GM18870 (cell line): ENCODE data around the gene CRACDL.
"Not testable (repeated sequence)": the region's sequence is repeated elsewhere in the genome, so short reads cannot be mapped to it uniquely, and the experiment has no call there.

Experiments
- ATAC-seq: cut with Tn5 transposase; IDR thresholded peaks from one replicate; pipeline ENCODE4 v1.9.1; 2021; ENCODE audit warnings: moderate library complexity; ENCODE audit not compliant: unreplicated experiment

Gene CRACDL

DNA sequence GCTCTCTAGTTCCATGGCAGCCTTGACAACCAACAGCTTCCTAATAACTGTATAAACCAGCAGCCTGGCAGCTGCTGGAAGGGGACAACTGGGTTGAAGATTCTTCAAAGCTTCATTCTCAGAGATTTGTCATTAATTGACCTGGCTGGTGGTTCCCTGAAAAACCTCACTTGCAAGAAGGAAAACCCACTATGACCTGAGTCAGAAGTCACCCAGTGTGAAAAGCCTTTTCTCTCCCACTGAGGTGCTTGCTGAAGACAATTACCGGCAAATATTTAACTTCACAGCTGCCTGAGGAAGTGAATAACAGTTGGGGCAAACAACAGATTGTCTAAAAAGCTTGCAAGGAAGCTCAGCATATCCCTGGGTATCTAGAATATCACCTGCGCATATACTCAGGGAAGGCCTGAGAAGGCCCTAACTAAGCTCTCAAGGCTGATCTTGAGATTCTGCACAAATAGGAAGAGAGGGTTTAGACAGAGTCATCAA lies 49.9 kb downstream of the CRACDL start:
- ATAC-seq: no peak

GRCh38 chr2:98884658-98885057 lies 51.4 kb downstream of the CRACDL start:
- no peak for ATAC-seq

DNA sequence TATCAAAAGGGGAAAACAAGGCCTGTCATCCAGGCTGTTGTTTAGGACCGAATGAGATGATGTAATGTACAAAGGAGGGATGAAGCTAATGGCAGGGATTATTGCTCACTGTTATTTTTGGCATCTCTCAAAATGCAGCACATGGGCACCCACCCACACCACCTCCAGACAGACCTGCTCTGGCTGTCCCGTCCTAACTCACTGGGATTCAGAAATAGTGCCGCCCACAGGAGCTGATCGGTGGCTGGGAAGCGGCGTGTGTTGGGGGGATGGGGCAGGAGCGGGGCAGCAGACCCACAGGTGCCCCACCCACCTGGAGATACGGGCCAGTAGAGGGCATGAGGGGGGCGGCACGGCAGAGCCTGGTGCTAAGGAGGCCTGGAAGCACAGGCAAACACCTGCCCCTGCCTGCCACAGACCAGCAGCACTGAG lies 52.2 kb downstream of the CRACDL start:
- no peak for ATAC-seq

DNA sequence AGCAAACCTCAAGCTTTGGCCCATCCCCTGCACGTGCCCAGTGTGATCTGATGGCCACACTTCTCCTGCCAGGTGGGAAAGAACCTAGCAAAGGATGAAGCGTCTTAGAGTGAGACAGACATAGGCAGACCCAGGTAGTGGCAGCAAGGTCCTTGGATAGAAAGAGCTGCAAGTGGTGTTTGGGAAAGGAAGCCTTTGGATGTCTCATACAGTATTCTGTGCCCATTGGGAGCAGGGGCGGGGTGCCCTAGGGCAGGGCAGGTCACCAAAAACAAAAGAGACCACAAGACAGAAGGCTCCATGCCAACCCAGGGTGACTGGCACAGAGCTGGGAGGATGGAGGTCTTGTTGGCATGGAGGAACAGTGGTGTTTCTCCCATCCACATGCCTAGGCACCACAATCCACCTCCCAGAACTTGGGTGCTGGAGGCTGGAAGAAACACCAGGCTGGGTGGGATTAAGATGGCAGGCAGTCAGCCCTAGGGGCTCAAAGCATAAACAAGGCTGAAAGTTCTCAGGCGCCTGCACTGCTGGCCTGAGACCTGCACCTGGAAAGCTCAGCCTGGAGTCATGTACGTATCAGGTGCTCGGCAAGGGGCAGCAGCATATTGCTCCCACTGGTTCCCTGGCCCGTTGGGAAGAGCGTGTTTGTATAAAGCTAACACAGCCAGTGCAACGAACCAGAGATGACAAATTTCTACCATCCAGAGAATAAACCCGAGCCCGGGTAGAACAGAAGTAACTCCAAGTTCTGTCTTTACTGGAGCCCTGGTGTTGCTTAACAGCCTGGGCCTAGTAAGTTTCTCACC lies 52.9 kb downstream of the CRACDL start:
- ATAC-seq: no peak

GRCh38 chr2:98882368-98882767 lies 53.7 kb downstream of the CRACDL start:
- ATAC-seq: no peak

- no peak for ATAC-seq
These were observed 54.8 kb downstream of the CRACDL start for GRCh38 chr2:98881153-98881650.

GRCh38 chr2:98880266-98881152 lies 55.5 kb downstream of the CRACDL start:
- ATAC-seq: no peak

- ATAC-seq: not testable (repeated sequence)
These were observed 58.4 kb downstream of the CRACDL start for GRCh38 chr2:98877658-98878057.

GRCh38 chr2:98876741-98877140 lies 59.3 kb downstream of the CRACDL start:
- no peak for ATAC-seq

DNA sequence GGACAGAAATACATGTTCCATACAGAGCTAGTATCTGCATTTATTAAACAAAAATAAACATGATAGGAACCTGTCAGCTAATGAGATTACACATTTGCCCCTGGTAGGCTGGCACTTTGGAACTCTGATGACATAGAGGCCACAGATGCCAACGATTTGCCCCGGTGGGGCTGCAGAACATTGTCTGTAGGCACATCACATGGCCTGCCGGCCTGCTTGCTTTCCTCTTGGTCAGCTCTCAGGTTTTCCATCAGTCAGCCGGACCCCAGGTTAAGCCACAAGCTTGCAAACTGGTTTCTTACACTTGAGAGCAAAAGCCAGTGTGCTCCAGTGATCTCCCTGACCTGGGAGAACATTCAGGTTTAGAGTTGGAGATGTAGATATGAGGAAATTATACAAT lies 60.3 kb downstream of the CRACDL start:
- ATAC-seq: no peak

GRCh38 chr2:98875081-98875728 lies 60.8 kb downstream of the CRACDL start:
- ATAC-seq: no peak

DNA sequence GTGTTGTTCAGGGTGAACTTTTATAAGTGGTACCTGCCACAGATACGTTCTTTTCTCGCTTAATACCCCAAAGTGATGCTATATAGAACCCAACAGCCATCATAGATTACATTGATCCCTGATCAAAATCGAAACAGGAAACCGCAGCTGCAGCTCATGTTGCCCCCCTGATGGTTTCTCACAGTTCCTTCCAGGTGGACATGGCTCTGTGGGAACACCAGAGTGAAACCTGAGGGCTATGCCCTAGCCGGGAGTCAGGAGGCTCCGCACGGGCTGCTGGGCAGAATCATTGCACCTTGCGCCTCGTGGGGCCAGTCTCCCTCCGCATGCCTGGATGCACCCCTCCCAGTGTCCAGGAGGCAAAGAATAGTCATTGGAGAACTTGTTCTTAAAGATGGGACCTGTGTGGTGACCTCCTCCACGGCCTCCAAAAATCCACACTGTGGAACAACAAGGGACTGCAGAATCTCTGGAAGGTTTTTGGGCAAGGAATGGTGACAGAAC lies 61.8 kb downstream of the CRACDL start:
- no peak for ATAC-seq

GRCh38 chr2:98872526-98872925 lies 63.5 kb downstream of the CRACDL start:
- no peak for ATAC-seq

DNA sequence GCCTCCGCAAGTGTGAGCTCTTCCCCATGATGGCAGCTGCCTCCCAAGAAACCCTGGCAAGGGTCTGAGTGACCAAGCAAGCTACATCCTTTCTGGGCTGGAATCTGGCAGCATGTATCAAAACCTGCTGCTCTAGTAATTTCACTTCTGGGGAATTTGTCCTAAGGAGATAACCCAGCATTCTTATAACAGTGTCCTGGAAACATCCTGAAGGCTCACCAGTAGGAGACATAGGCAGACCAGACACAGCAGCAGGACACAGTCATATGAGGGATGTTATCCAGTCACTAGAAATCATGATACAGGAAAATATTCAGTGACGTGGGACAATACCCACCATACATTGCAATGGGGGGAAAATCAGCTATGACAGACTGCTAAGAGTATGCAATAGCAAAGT lies 64.5 kb downstream of the CRACDL start:
- no peak for ATAC-seq

DNA sequence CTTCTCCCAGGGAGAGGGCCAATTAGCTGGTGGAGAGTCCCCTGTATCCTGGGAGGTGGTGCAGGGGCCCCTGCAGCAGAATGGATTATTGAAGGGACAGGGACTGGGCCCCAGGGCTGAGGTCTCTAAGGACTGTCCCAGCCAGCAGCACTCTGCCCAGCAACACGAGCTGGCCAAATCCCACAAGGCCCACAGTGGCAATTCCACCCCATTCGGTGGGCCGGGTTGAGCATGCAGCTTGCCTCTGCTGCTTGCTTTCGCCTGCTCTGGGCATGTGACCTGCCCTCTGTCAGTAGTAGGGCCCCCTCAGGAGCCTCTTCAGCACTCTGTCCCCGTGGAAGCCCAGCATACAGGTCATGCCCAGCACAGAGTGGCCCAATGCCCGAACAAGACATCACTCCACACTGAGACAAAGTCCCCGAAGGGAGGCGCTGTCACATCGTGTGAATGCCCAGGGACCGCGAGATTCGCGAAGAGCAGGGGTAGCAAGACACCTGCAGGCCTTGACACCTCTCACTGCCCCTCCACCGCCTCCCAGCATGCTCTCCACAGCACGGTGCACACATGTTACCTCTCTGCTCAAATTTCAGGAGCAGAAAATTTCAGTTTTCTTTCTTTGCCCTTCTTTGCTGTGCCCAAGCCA lies 65.4 kb downstream of the CRACDL start:
- no peak for ATAC-seq

DNA sequence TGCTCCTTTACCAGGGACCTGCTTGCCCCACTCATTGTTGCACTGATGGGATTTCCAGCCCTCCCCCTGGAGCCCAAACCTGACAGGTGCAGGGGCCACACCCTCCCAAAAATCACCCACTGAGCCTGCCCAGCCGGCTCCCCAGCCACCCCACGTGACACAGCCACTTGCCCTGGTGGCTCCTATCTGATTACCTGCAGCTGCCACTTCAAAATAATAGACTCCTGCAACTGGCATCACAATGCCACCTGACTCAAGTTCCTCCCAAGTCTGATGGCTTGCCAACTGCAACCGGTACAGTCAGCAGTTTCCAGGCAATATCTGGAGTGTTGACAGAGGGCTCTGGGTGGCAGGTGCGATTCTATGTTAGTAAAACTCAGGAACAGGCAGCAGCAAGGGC lies 66.2 kb downstream of the CRACDL start:
- ATAC-seq: no peak

DNA sequence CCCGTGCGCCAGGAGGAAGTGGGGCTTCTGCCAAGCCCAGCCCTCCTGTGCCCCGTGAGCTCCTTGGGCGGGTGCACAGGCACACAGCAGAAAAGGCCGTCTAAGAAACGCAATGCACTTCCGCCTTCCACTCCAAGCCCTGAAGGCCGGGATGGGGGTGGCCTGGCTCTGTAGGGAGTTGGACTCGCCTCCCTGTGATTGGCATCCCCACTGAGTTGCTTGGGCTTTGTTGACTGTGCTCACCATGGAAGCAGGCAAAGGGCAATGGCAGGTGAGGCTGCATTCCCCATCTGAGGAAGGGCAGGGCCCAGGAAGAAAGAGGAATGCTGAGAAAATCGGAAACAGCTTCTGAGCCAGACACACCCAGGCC lies 66.8 kb downstream of the CRACDL start:
- ATAC-seq: no peak

- ATAC-seq: no peak
These were observed 67.3 kb downstream of the CRACDL start for GRCh38 chr2:98868548-98869271.

GRCh38 chr2:98867539-98868309 lies 68.3 kb downstream of the CRACDL start:
- ATAC-seq: no peak
